Measurements from ENCODE around the gene SCLY.

GRCh38 chr2:238090887-238091286, 30.1 kb downstream of the SCLY start:
- TF ChIP-seq ZFP30 (CRISPR knock-in tag; IDR thresholded peaks at IDR 0.05): no peak
- no peak for TF ChIP-seq TSHZ2 (CRISPR knock-in tag; IDR thresholded peaks at IDR 0.05)
- no peak for TF ChIP-seq POU6F1 (CRISPR knock-in tag; IDR thresholded peaks at IDR 0.05; ENCODE audit: borderline replicate concordance, low read depth)

Data from SK-N-SH treated with all-trans-retinoic acid at 6 μM for 48 hours (cell line).